OCI-LY7 (cell line): ENCODE results near the gene CTSH.

Source experiments
- EZH2phosphoT487 ChIP-seq: fragments of 200-600 bp; sonication (generic); IDR thresholded peaks from 2 replicates; pipeline ENCODE4 v1.6.1; 2018; ENCODE audit warnings: low read depth, borderline replicate concordance, mild to moderate bottlenecking, mixed run types, antibody characterized with exemption, low read length, moderate library complexity, mixed read lengths
- TF ChIP-seq, protein P1 (sequence below): fragments of 200-600 bp; sonication (generic); conservative IDR thresholded peaks from 2 replicates; pipeline ENCODE4 v1.5.1; 2014; ENCODE audit warnings: mild to moderate bottlenecking, antibody characterized with exemption, low read length, moderate library complexity, mixed read lengths

DNA sequence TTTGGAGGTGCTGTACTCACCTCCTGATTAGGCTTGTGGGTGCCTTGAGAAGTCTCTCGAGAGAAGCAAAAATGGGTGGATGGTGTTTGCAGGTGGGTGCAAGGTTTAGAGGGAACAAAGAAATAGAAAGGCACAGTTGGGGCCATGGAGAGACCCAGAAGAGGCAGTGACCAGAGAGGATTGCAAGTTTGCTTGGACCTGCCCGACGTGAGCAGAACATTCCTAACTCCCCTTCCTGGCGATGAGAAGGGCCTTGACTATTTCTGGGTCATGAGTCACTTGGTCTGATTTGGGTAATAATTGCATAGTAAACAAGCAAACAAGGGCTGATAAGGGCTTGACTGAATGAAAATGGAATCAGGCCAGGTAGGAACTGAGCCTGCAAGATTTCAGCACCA is 7.0 kb upstream of the CTSH start:
- TF ChIP-seq, protein P1, sequence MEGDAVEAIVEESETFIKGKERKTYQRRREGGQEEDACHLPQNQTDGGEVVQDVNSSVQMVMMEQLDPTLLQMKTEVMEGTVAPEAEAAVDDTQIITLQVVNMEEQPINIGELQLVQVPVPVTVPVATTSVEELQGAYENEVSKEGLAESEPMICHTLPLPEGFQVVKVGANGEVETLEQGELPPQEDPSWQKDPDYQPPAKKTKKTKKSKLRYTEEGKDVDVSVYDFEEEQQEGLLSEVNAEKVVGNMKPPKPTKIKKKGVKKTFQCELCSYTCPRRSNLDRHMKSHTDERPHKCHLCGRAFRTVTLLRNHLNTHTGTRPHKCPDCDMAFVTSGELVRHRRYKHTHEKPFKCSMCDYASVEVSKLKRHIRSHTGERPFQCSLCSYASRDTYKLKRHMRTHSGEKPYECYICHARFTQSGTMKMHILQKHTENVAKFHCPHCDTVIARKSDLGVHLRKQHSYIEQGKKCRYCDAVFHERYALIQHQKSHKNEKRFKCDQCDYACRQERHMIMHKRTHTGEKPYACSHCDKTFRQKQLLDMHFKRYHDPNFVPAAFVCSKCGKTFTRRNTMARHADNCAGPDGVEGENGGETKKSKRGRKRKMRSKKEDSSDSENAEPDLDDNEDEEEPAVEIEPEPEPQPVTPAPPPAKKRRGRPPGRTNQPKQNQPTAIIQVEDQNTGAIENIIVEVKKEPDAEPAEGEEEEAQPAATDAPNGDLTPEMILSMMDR: no peak
- no peak for TF ChIP-seq EZH2phosphoT487
